HFFc6 (cell line): ENCODE data around the gene BCL7C. TPM values are rescaled to one million over a fixed set of nuclear protein-coding genes. Genes with fewer than 3 reads are reported as not detected.
"Not testable (repeated sequence)": the region's sequence is repeated elsewhere in the genome, so short reads cannot be mapped to it uniquely, and the experiment has no call there.

ENCODE experiments used
- DNase-seq: peaks from one replicate; pipeline ENCODE4 v3.0.0-alpha.2; 2018
- H3K27ac Mint-ChIP-seq: 2 replicates; pipeline ENCODE4 v1.8.0; 2020; ENCODE audit warnings: mild to moderate bottlenecking, mixed read lengths
- H3K27me3 Mint-ChIP-seq: 2 replicates; pipeline ENCODE4 v1.8.0; 2021; ENCODE audit warnings: mild to moderate bottlenecking, moderate library complexity, mixed read lengths; ENCODE audit not compliant: insufficient read depth
- H3K36me3 Mint-ChIP-seq: 2 replicates; pipeline ENCODE4 v1.8.0; 2021; ENCODE audit warnings: low read depth, mixed read lengths
- H3K4me1 Mint-ChIP-seq: 2 replicates; pipeline ENCODE4 v1.8.0; 2020; ENCODE audit warnings: low read depth, mixed read lengths
- H3K4me3 Mint-ChIP-seq: 2 replicates; pipeline ENCODE4 v1.8.0; 2020; ENCODE audit warnings: mild to moderate bottlenecking, moderate library complexity, mixed read lengths
- H3K9me3 Mint-ChIP-seq: 2 replicates; pipeline ENCODE4 v1.8.0; 2020; ENCODE audit warnings: mild to moderate bottlenecking, mixed read lengths
- total RNA-seq, 6 experiments: library from RNA; stranded (reverse); fragmentation: NEBNext Ultra II Directional; extraction: Animal tissue kit (Norgen Biotek cat#: 25700); gene quantifications; 2 replicates in 1 of 6; 3 replicates in 5 of 6; pipeline ENCODE4 v1.2.3, GENCODE V29; 2021
- TF ChIP-seq, protein P1 (sequence below): fragments of 200-600 bp; sonication (generic); IDR thresholded peaks from 2 replicates; pipeline ENCODE4 v1.5.0; 2021; ENCODE audit warnings: antibody characterized with exemption, mild to moderate bottlenecking

BCL7C gene
- total RNA-seq, 6 experiments from 2014 or later = 42.7 to 52.7 (median 48.4) TPM

DNA sequence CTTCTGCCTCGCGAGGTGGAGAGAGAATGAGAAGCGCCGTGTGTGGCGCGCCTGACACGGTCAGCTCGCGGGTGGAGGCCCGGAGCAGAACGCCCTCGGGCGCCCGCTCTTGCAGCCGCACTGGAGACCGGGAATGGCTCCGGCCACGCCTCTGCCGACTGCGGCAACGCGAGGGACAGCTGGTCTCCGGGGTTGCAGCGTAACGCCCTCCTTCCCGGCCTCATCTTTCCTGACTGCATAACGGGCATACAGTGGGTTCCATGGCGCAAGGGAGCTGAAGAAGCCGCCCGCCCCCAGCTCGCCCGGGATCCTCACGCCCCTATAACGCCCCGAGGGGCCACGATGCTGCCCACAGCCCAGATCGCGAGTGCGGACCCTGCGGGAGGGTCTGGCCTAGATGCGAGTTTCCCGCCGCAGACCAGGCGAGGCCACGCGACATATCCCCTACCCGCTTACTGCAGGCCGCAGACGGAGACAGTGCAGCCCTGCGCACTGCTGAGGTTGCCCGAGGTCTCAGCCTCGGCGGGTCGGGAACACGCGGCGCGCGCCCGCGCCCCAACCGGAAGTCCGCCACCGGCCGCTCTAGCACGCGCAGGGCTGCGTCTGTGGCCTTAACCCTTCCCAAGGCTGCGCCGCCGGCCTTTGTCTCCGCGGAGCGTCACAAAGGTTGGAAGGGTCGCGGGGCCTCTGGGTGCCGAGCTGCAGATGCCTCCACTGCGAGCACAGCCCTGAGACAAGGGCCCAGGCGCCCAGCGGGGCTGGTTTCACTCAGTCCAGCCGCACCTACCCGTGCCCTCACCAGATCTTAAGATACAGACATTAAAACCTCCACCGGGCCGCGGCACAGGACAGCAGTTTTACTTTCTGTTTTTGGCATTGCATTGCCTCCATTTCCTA, 18.8 kb downstream of the BCL7C start:
- peaks cover 28% of the 10 kb centered on the region for H3K4me1 Mint-ChIP-seq
- H3K4me3 Mint-ChIP-seq = peak overlapping the region; percentile 87
- peaks cover 12% of the 10 kb centered on the region; the same call in 1 of the 2 replicates for H3K36me3 Mint-ChIP-seq
- peak overlapping the region; percentile 97 for H3K27ac Mint-ChIP-seq
- peak; percentile 81 for DNase-seq
- peaks cover 2% of the 10 kb centered on the region; the same call in 1 of the 2 replicates for H3K27me3 Mint-ChIP-seq
- no peaks in the 10 kb centered on the region for H3K9me3 Mint-ChIP-seq
- TF ChIP-seq, protein P1, sequence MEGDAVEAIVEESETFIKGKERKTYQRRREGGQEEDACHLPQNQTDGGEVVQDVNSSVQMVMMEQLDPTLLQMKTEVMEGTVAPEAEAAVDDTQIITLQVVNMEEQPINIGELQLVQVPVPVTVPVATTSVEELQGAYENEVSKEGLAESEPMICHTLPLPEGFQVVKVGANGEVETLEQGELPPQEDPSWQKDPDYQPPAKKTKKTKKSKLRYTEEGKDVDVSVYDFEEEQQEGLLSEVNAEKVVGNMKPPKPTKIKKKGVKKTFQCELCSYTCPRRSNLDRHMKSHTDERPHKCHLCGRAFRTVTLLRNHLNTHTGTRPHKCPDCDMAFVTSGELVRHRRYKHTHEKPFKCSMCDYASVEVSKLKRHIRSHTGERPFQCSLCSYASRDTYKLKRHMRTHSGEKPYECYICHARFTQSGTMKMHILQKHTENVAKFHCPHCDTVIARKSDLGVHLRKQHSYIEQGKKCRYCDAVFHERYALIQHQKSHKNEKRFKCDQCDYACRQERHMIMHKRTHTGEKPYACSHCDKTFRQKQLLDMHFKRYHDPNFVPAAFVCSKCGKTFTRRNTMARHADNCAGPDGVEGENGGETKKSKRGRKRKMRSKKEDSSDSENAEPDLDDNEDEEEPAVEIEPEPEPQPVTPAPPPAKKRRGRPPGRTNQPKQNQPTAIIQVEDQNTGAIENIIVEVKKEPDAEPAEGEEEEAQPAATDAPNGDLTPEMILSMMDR = no peak

DNA sequence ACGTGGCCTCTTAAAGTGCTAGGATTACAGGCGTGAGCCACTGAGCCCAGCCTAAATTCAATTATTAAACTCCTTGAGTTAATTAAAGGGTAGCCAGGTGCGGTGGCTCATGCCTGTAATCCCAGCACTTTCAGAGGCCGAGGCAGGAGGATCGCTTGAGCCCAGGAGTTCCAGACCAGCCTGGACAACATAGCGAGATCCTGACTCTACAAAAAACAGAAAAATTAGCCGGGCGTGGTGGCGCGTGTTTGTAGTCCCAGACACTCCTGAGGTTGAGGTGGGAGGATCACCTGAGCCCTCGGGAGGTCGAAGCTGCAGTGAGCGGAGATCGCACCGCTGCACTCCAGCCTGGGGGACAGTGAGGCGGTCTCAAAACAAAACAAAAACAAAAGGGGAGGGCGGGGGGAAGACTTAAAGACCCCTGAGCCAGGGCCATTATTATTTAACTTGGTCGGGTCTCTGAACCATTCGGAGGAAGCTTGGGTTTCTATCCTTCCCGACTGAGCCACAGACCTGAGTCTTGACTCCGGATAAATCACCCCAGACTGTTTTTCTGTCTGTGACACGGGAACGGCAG, 19.5 kb downstream of the BCL7C start:
- peaks cover 28% of the 10 kb centered on the region for H3K4me1 Mint-ChIP-seq
- TF ChIP-seq, protein P1 = no peak
- H3K27me3 Mint-ChIP-seq = peaks cover 2% of the 10 kb centered on the region; the same call in 1 of the 2 replicates
- H3K27ac Mint-ChIP-seq = peak overlapping the region; percentile 97
- H3K36me3 Mint-ChIP-seq = peaks cover 12% of the 10 kb centered on the region; the same call in 1 of the 2 replicates
- H3K9me3 Mint-ChIP-seq = no peaks in the 10 kb centered on the region
- H3K4me3 Mint-ChIP-seq = peak overlapping the region; percentile 87
- no peak for DNase-seq

DNA sequence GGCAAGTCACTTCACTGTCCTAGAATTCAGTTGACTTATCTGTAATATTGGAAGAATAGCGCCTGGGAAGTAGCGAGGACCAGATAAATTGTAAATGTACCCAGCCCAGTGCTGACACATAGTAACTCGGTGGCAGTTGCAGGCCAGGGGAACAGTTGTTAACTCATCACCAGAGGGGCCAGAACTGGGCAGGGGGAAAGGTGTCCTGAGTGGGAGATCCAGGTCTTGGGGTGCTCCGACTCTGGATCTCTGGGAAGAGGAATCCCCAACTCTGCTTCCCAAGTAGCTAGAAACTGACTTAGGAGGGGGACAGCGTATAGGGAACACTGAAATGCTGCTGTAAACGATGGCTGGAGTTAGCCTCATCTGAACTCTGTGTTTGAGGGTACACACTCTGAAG, 23.0 kb downstream of the BCL7C start:
- TF ChIP-seq, protein P1 = no peak
- peaks cover 2% of the 10 kb centered on the region; the same call in 1 of the 2 replicates for H3K27me3 Mint-ChIP-seq
- H3K9me3 Mint-ChIP-seq = no peaks in the 10 kb centered on the region
- no peaks in the 10 kb centered on the region for H3K36me3 Mint-ChIP-seq
- no peak overlapping the region for H3K27ac Mint-ChIP-seq
- no peak for DNase-seq
- peaks cover 16% of the 10 kb centered on the region for H3K4me1 Mint-ChIP-seq
- no peak overlapping the region for H3K4me3 Mint-ChIP-seq

DNA sequence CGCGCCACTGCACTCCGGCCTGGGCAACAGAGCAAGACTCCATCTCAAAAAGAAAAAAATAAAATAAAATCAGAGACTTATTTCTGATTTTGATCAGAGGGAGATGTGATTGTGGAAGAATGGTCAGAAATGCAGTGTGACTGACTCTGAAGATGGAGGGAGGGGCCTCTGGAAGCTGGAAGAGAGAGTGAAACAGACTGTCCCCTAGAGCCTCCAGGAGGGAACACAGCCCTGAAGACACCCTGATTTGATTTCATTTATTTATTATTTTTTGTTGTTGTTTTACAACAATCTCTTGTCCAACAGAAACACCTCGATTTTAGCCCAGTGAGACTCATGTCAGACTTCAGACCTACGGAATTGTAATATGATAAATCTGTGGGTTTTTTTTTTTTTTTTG, 26.1 kb downstream of the BCL7C start:
- peak; percentile 19 for DNase-seq

DNA sequence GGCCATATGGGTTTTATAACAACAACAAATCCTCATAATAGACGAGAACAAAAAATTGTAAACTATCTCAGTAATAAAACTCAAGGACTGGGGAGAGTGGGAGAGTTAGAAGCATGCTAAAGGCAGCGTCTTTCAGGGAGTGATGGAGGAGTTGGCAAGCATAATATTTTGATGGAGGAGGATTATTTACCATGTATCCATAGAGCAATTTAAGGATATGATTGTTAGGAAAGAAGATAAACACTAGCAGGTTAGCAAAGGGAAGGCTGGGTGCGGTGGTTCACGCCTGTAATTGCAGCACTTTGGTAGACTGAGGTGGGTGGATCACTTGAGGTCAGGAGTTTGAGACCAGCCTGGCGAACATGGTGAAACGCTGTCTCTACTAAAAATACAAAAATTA, 27.8 kb downstream of the BCL7C start:
- Mint-ChIP-seq H3K4me1 (no peaks in the 10 kb centered on the region), H3K27me3 (no peaks in the 10 kb centered on the region), H3K27ac (no peak overlapping the region), H3K9me3 (no peaks in the 10 kb centered on the region), H3K36me3 (peaks cover 3% of the 10 kb centered on the region; the same call in 1 of the 2 replicates), H3K4me3 (no peak overlapping the region)
- TF ChIP-seq, protein P1 = no peak
- no peak for DNase-seq

More for the DNA sequence above, 26.1 kb downstream of the BCL7C start:
- TF ChIP-seq, protein P1 = peak; percentile 31
- no peak overlapping the region for H3K4me3 Mint-ChIP-seq
- H3K36me3 Mint-ChIP-seq = no peaks in the 10 kb centered on the region
- no peaks in the 10 kb centered on the region for H3K9me3 Mint-ChIP-seq
- no peaks in the 10 kb centered on the region for H3K4me1 Mint-ChIP-seq
- H3K27ac Mint-ChIP-seq = no peak overlapping the region
- no peaks in the 10 kb centered on the region for H3K27me3 Mint-ChIP-seq

DNA sequence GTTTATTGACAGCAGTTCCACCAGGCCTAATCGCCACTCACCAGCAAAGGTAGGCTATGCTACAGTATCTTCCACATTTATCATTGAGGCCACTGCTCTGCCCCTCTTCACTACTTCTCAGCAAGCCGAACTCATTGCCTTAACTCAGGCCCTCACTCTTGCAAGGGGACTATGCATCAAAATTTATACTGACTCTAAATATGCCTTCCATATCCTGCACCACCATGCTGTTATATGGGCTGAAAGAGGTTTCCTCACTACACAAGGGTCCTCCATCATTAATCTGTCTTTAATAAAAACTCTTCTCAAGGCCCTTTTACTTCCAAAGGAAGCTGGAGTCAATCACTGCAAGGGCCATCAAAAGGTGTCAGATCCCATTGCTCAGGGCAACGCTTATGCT, 30.7 kb downstream of the BCL7C start:
- not testable (repeated sequence) for H3K27me3 Mint-ChIP-seq, DNase-seq, H3K36me3 Mint-ChIP-seq, H3K9me3 Mint-ChIP-seq, H3K27ac Mint-ChIP-seq, H3K4me3 Mint-ChIP-seq
- H3K4me1 Mint-ChIP-seq = peaks cover 22% of the 10 kb centered on the region

DNA sequence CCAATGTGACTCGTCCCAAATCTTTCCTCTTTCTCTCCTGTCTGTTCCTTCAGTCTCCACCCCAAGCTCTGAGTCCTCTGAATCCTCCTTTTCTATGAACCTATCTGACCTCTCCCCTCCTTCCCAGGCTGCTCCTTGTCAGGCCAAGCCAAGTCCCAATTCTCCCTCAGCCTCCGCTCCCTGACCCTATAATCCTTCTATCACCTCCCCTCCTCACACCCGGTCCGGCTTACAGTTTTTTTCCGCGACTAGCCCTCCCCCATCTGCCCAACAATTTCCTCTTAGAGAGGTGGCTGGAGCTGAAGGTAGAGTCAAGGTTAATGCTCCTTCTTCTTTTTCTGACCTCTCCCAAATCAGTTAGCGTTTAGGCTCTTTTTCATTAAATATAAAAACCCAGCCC, 33.1 kb downstream of the BCL7C start:
- peaks cover 22% of the 10 kb centered on the region for H3K4me1 Mint-ChIP-seq
- not testable (repeated sequence) for H3K9me3 Mint-ChIP-seq, H3K4me3 Mint-ChIP-seq, H3K36me3 Mint-ChIP-seq, H3K27ac Mint-ChIP-seq, DNase-seq, H3K27me3 Mint-ChIP-seq
